ENCODE results near the gene RETNLB. TPM values are rescaled to one million over a fixed set of nuclear protein-coding genes. Genes with fewer than 3 reads are reported as not detected.

RETNLB gene
- total RNA-seq, 1 experiment from 2014 or later, result not detected

- CTCF ChIA-PET, result no interaction called here
- H3K4me2 ChIP-seq, result no peak overlapping the region
- POLR2A ChIA-PET (ENCODE audit: unreplicated experiment), result no interaction called here
- no peaks in the 10 kb centered on the region for H3K9me2 ChIP-seq (ENCODE audit: insufficient read depth)
- H3K4me1 ChIP-seq (replicated peaks; ENCODE audit: insufficient read depth), result no peaks in the 10 kb centered on the region
- H3K27ac ChIP-seq, result no peak overlapping the region
- H3F3A ChIP-seq (ENCODE audit: insufficient read depth, low read depth), result no peaks in the 10 kb centered on the region
- H3K27me3 ChIP-seq (ENCODE audit: insufficient read depth, low read depth), result no peaks in the 10 kb centered on the region; the same call in 1 of the 2 replicates
- H2AFZ ChIP-seq, result no peak overlapping the region
- intact Hi-C loops (cut with micrococcal nuclease; ENCODE audit: unreplicated experiment), result no loop called here
- TF ChIP-seq, protein P1, sequence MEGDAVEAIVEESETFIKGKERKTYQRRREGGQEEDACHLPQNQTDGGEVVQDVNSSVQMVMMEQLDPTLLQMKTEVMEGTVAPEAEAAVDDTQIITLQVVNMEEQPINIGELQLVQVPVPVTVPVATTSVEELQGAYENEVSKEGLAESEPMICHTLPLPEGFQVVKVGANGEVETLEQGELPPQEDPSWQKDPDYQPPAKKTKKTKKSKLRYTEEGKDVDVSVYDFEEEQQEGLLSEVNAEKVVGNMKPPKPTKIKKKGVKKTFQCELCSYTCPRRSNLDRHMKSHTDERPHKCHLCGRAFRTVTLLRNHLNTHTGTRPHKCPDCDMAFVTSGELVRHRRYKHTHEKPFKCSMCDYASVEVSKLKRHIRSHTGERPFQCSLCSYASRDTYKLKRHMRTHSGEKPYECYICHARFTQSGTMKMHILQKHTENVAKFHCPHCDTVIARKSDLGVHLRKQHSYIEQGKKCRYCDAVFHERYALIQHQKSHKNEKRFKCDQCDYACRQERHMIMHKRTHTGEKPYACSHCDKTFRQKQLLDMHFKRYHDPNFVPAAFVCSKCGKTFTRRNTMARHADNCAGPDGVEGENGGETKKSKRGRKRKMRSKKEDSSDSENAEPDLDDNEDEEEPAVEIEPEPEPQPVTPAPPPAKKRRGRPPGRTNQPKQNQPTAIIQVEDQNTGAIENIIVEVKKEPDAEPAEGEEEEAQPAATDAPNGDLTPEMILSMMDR (conservative IDR thresholded peaks at IDR 0.05), result no peak
- no peak for TF ChIP-seq EZH2 (IDR thresholded peaks at IDR 0.05; ENCODE audit: low read depth)
- H3K79me2 ChIP-seq (ENCODE audit: low read depth), result no peaks in the 10 kb centered on the region
- DNase-seq, result no peak
- no peaks in the 10 kb centered on the region for H4K20me1 ChIP-seq (ENCODE audit: insufficient read depth)
- no peaks in the 10 kb centered on the region; the same call in 1 of the 2 replicates for H3K9me3 ChIP-seq (ENCODE audit: insufficient read depth, low read depth)
- no TSS peak for BruUV-seq (replicated peaks)
- H3K36me3 ChIP-seq (ENCODE audit: low read depth), result no peaks in the 10 kb centered on the region
- H3K4me3 ChIP-seq, result no peak overlapping the region
Measured at GRCh38 chr3:108775649-108776048, 18.4 kb upstream of the RETNLB start.

DNA sequence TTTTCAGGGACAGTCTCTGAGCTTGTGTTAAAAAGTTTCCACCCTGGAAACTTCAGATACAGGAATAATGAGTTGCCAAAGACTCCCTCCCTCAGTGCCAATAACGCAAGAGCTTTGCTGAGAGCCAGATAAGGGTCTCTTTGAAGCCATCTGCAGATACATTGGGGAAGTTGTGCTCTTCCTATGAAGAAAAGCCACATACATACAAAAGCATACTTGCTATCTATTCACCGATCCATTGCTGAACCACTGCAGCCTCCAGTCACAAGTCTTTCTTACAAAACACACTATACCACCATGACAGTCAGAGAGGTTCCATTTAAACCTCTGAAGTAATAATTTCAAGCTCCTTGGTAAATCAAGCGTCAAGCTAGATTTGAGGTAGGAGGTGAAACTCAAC lies 10.0 kb upstream of the RETNLB start:
- H3K36me3 ChIP-seq (ENCODE audit: low read depth), result no peaks in the 10 kb centered on the region
- TF ChIP-seq, protein P1 (conservative IDR thresholded peaks at IDR 0.05), result no peak
- TF ChIP-seq EZH2 (IDR thresholded peaks at IDR 0.05; ENCODE audit: low read depth), result no peak
- H3K79me2 ChIP-seq (ENCODE audit: low read depth), result no peaks in the 10 kb centered on the region
- H3K9me2 ChIP-seq (ENCODE audit: insufficient read depth), result no peaks in the 10 kb centered on the region
- H3F3A ChIP-seq (ENCODE audit: insufficient read depth, low read depth), result no peaks in the 10 kb centered on the region
- no peak overlapping the region for H3K4me3 ChIP-seq
- H4K20me1 ChIP-seq (ENCODE audit: insufficient read depth), result no peaks in the 10 kb centered on the region
- no peak overlapping the region for H2AFZ ChIP-seq
- no peaks in the 10 kb centered on the region for H3K9me3 ChIP-seq (ENCODE audit: insufficient read depth, low read depth)
- no TSS peak for BruUV-seq (replicated peaks)
- intact Hi-C loops (cut with micrococcal nuclease; ENCODE audit: unreplicated experiment), result no loop called here
- H3K4me2 ChIP-seq, result no peak overlapping the region
- ChIA-PET CTCF (no interaction called here), POLR2A (ENCODE audit: unreplicated experiment) (no interaction called here)
- H3K4me1 ChIP-seq (replicated peaks; ENCODE audit: insufficient read depth), result no peaks in the 10 kb centered on the region
- DNase-seq, result no peak
- no peak overlapping the region for H3K27ac ChIP-seq
- H3K27me3 ChIP-seq (ENCODE audit: insufficient read depth, low read depth), result 0 out of 2 replicates have a peak, but pooled peaks cover 6% of the 10 kb centered on the region

- Histone ChIP-seq H3K4me1 (replicated peaks; ENCODE audit: insufficient read depth) (no peaks in the 10 kb centered on the region), H3K9me3 (ENCODE audit: insufficient read depth, low read depth) (no peaks in the 10 kb centered on the region), H3K27ac (no peak overlapping the region), H3K36me3 (ENCODE audit: low read depth) (no peaks in the 10 kb centered on the region), H3K79me2 (ENCODE audit: low read depth) (no peaks in the 10 kb centered on the region), H3F3A (ENCODE audit: insufficient read depth, low read depth) (no peaks in the 10 kb centered on the region), H3K4me3 (no peak overlapping the region), H4K20me1 (ENCODE audit: insufficient read depth) (peaks cover 2% of the 10 kb centered on the region; the same call in 1 of the 2 replicates), H3K27me3 (ENCODE audit: insufficient read depth, low read depth) (peaks cover 5% of the 10 kb centered on the region; the same call in 1 of the 2 replicates), H2AFZ (no peak overlapping the region), H3K4me2 (no peak overlapping the region), H3K9me2 (ENCODE audit: insufficient read depth) (no peaks in the 10 kb centered on the region)
- CTCF ChIA-PET, result no interaction called here
- DNase-seq, result no peak
- intact Hi-C loops (cut with micrococcal nuclease; ENCODE audit: unreplicated experiment), result no loop called here
- BruUV-seq (replicated peaks), result no TSS peak
- TF ChIP-seq EZH2 (IDR thresholded peaks at IDR 0.05; ENCODE audit: low read depth), result no peak
- TF ChIP-seq, protein P1 (conservative IDR thresholded peaks at IDR 0.05), result no peak
- POLR2A ChIA-PET (ENCODE audit: unreplicated experiment), result no interaction called here
Measured at GRCh38 chr3:108755686-108756085, 1.5 kb downstream of the RETNLB start.
